K562 (cell line): ENCODE results near the gene HRC. TPM values are rescaled to one million over a fixed set of nuclear protein-coding genes. Genes with fewer than 3 reads are reported as not detected.

ENCODE experiments used
- ASH1L ChIP-seq: fragments of 450-650 bp; IDR thresholded peaks from 2 replicates; pipeline ENCODE4 v1.6.1; 2018; ENCODE audit warnings: borderline replicate concordance, mild to moderate bottlenecking, low read depth; ENCODE audit not compliant: partially characterized antibody
- CREBBP ChIP-seq: IDR thresholded peaks from one replicate; pipeline ENCODE4 v1.6.1; 2012; ENCODE audit warnings: low read depth, mild to moderate bottlenecking, control low read depth, inconsistent platforms, low read length
- KAT7 ChIP-seq: sonication (generic); formaldehyde crosslinking; IDR thresholded peaks from 2 replicates; pipeline ENCODE4 v1.8.0; 2022; ENCODE audit warnings: missing genetic modification reagents, mild to moderate bottlenecking, borderline replicate concordance
- POLR2AphosphoS5 ChIP-seq: IDR thresholded peaks from 2 replicates; pipeline ENCODE4 v1.6.1; 2011; ENCODE audit warnings: mild to moderate bottlenecking, low read depth, low read length, moderate library complexity; ENCODE audit not compliant: control insufficient read depth, insufficient read depth
- PPARD ChIP-seq: fragments of 250-450 bp; sonication (Bioruptor Pico); IDR thresholded peaks from 2 replicates; pipeline ENCODE4 v1.8.0; 2022; ENCODE audit warnings: inconsistent platforms, mild to moderate bottlenecking, moderate library complexity
- REST ChIP-seq, 2 experiments: fragments of 450-650 bp; formaldehyde crosslinking in 1 of 2; IDR thresholded peaks; 2 replicates each; pipeline versions ENCODE4 v1.4.0 to v1.6.1; 2014 to 2020; ENCODE audit warnings: mild to moderate bottlenecking in 2 of 2, borderline replicate concordance in 1 of 2, low read depth in 1 of 2
- SMAD1 ChIP-seq: fragments of 150-350 bp; IDR thresholded peaks from 2 replicates; pipeline ENCODE4 v1.6.1; 2014; ENCODE audit warnings: low read length, low read depth; ENCODE audit not compliant: partially characterized antibody
- YBX1 ChIP-seq: fragments of 450-650 bp; IDR thresholded peaks from 2 replicates; pipeline ENCODE4 v1.7.1; 2016; ENCODE audit warnings: mild to moderate bottlenecking
- ZNF785 ChIP-seq: fragments of 250-450 bp; sonication (Bioruptor Pico); IDR thresholded peaks from 2 replicates; pipeline ENCODE4 v1.4.0; 2020; ENCODE audit warnings: mild to moderate bottlenecking
- polyA plus RNA-seq, 8 experiments: library from polyadenylated mRNA; depleted of rRNA in 4 of 8; stranded (reverse) in 5 of 8; unstranded in 3 of 8; fragments of >200 nt; fragmentation: Nextera tagmentation in 2 of 8; fragmentation: Illumina TruSeq in 1 of 8; extraction: Ambion mirVana in 2 of 8; extraction: Trizol in 1 of 8; gene quantifications; 2 replicates each; pipeline versions ENCODE4 v1.2.1 to v1.2.3, GENCODE V29; 2011 to 2014; ENCODE audit warnings: inconsistent platforms in 1 of 8, missing spikeins in 1 of 8
- total RNA-seq, 7 experiments: library from RNA; depleted of rRNA in 6 of 7; stranded (reverse); fragments of >200 nt in 6 of 7; fragmentation: Illumina TruSeq in 2 of 7; extraction: Trizol in 2 of 7; gene quantifications; 2 replicates each; pipeline versions ENCODE4 v1.2.1 to v1.2.3, GENCODE V29; 2011 to 2021; ENCODE audit warnings: low replicate concordance in 1 of 7
- TF ChIP-seq, protein P1 (sequence below): fragments of 450-650 bp; IDR thresholded peaks from 2 replicates; pipeline ENCODE4 v1.6.1; 2016; ENCODE audit warnings: low read depth

Gene HRC
- total and polyA plus RNA-seq, 9 of the 15 experiments (the other 6 are each of a cell fraction or from before 2014, with no cell fraction given): 0.66 to 18.7 (median 13.1) TPM

GRCh38 chr19:49118565-49119410, 36.4 kb downstream of the HRC start, which contains the start of gene C19orf73 (continued):
- TF ChIP-seq REST (IDR thresholded peaks at IDR 0.05; ENCODE audit: borderline replicate concordance) (no peak; the same call in 1 of the 2 replicates), REST (CRISPR knock-in tag; IDR thresholded peaks at IDR 0.05; ENCODE audit: low read depth) (peak; percentile 88), SMAD1 (no peak), ASH1L (no peak), KAT7 (CRISPR knock-in tag) (peak; percentile 98; the same call in 1 of the 2 replicates), CREBBP (no peak), ZNF785 (CRISPR knock-in tag) (no peak), YBX1 (no peak), PPARD (no peak), POLR2AphosphoS5 (0 out of 2 replicates have a peak, but pooled peaks have one; percentile 42)
- TF ChIP-seq, protein P1, sequence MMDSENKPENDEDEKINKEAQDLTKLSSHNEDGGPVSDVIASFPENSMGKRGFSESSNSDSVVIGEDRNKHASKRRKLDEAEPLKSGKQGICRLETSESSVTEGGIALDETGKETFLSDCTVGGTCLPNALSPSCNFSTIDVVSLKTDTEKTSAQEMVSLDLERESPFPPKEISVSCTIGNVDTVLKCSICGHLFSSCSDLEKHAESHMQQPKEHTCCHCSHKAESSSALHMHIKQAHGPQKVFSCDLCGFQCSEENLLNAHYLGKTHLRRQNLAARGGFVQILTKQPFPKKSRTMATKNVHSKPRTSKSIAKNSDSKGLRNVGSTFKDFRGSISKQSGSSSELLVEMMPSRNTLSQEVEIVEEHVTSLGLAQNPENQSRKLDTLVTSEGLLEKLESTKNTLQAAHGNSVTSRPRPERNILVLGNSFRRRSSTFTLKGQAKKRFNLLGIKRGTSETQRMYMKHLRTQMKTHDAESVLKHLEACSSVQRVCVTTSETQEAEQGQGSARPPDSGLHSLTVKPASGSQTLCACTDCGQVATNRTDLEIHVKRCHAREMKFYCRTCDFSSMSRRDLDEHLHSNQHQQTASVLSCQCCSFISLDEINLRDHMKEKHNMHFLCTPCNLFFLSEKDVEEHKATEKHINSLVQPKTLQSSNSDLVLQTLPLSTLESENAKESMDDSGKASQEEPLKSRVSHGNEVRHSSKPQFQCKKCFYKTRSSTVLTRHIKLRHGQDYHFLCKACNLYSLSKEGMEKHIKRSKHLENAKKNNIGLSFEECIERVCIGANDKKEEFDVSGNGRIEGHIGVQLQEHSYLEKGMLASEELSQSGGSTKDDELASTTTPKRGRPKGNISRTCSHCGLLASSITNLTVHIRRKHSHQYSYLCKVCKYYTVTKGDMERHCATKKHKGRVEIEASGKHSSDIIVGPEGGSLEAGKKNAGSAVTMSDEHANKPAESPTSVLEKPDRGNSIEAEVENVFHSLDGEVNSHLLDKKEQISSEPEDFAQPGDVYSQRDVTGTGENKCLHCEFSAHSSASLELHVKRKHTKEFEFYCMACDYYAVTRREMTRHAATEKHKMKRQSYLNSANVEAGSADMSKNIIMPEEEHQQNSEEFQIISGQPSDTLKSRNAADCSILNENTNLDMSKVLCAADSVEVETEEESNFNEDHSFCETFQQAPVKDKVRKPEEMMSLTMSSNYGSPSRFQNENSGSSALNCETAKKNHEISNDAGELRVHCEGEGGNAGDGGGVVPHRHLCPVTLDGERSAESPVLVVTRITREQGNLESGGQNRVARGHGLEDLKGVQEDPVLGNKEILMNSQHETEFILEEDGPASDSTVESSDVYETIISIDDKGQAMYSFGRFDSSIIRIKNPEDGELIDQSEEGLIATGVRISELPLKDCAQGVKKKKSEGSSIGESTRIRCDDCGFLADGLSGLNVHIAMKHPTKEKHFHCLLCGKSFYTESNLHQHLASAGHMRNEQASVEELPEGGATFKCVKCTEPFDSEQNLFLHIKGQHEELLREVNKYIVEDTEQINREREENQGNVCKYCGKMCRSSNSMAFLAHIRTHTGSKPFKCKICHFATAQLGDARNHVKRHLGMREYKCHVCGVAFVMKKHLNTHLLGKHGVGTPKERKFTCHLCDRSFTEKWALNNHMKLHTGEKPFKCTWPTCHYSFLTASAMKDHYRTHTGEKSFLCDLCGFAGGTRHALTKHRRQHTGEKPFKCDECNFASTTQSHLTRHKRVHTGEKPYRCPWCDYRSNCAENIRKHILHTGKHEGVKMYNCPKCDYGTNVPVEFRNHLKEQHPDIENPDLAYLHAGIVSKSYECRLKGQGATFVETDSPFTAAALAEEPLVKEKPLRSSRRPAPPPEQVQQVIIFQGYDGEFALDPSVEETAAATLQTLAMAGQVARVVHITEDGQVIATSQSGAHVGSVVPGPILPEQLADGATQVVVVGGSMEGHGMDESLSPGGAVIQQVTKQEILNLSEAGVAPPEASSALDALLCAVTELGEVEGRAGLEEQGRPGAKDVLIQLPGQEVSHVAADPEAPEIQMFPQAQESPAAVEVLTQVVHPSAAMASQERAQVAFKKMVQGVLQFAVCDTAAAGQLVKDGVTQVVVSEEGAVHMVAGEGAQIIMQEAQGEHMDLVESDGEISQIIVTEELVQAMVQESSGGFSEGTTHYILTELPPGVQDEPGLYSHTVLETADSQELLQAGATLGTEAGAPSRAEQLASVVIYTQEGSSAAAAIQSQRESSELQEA: no peak
